ENCODE measurements around the gene DTWD2. TPM values are rescaled to one million over a fixed set of nuclear protein-coding genes. Genes with fewer than 3 reads are reported as not detected.

The DTWD2 gene
- total RNA-seq, 4 donors from 2014 or later, result 17.6 to 37.8 (median 28.8) TPM

DNA sequence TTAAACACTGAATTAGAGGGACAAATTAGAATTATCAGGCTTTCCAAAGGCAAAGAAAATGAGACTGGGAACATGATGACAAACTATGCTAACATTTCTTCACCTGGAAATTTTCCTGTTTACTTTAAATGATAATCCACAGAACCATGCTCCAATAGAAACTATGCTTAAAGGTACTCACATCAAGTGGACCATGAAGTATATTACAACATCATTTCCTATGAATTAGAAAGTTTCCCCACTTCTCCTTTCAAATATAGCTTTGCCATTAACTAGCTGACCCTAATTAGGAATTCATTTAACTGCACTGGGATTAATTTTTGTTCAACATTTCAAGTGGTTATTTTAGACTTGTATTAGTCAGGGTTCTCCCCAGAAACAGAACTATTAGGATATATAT lies 81.4 kb downstream of the DTWD2 start:
- DNase-seq, result no peak
- no peak overlapping the region for H3K4me3 ChIP-seq (replicated peaks in 1 of 3)
- H3K4me1 ChIP-seq, result no peaks in the 10 kb centered on the region
- TF ChIP-seq CTCF (IDR thresholded peaks at IDR 0.05) (no peak), POLR2A (IDR thresholded peaks at IDR 0.05) (no peak)
- no peaks in the 10 kb centered on the region for H3K36me3 ChIP-seq
- H3K27me3 ChIP-seq, result no peaks in the 10 kb centered on the region
- intact Hi-C loops (cut with DNase I), result no loop called here
- H3K9me3 ChIP-seq, result no peaks in the 10 kb centered on the region
- no peak overlapping the region for H3K27ac ChIP-seq

- TF ChIP-seq POLR2A (IDR thresholded peaks at IDR 0.05), result no peak
- TF ChIP-seq CTCF (IDR thresholded peaks at IDR 0.05), result no peak
- Histone ChIP-seq H3K4me1 (no peaks in the 10 kb centered on the region), H3K27me3 (no peaks in the 10 kb centered on the region), H3K4me3 (replicated peaks in 1 of 3) (no peak overlapping the region), H3K27ac (no peak overlapping the region), H3K36me3 (no peaks in the 10 kb centered on the region), H3K9me3 (no peaks in the 10 kb centered on the region)
- WGBS, 2 donors, result 95 to 96% methylated on average over 1 of the region's 1 CpG
- intact Hi-C loops (cut with DNase I), result no loop called here
- DNase-seq, result no peak
These were observed 83.2 kb downstream of the DTWD2 start for GRCh38 chr5:118905196-118905595.

DNA sequence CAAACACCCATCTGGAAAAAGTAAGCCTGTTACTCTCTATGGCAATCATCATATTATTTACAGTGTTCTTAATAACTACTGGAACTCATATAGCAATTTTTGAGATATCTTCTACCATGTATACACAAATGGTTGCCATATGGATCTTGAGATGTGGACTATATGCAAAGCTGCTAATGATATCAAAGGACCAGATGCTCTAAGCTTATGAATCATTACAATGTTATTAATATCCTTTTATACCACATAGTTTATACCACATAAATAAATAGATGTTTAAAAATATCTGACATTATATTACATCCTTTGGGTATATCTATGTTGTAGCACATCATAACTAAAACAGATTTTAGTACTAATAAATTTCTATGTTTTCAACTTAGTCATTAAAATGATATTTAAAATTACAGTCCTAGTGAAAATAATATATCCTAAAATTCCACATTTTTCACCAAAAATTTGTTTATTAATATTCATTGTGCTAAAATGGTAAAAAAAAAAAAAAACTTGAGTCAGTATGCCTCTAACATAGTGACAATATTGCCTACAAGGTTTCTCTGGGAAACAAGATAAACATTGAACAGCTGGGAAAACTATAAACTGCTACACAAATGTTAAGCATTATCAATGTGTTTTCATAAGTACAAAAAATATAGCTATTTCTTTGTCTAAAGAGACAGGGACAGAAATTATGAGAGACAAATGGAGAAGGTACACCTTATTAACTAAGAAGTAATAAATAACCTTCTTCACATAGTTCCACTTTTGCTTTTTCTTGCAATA lies 85.5 kb downstream of the DTWD2 start:
- Histone ChIP-seq H3K4me1 (no peaks in the 10 kb centered on the region), H3K27me3 (no peaks in the 10 kb centered on the region), H3K27ac (no peak overlapping the region), H3K4me3 (replicated peaks in 1 of 3) (no peak overlapping the region), H3K36me3 (no peaks in the 10 kb centered on the region), H3K9me3 (no peaks in the 10 kb centered on the region)
- intact Hi-C loops (cut with DNase I), result no loop called here
- TF ChIP-seq CTCF (IDR thresholded peaks at IDR 0.05) (no peak), POLR2A (IDR thresholded peaks at IDR 0.05) (no peak)
- no peak for DNase-seq

- no peak for TF ChIP-seq CTCF (IDR thresholded peaks at IDR 0.05)
- no peak for TF ChIP-seq POLR2A (IDR thresholded peaks at IDR 0.05)
- H3K9me3 ChIP-seq, result no peaks in the 10 kb centered on the region
- intact Hi-C loops (cut with DNase I), result no loop called here
- H3K4me1 ChIP-seq, result no peaks in the 10 kb centered on the region
- 80 to 87% methylated on average over 1 of the region's 1 CpG for WGBS, 2 donors
- no peaks in the 10 kb centered on the region for H3K36me3 ChIP-seq
- no peaks in the 10 kb centered on the region for H3K27me3 ChIP-seq
- no peak for DNase-seq
- H3K4me3 ChIP-seq (replicated peaks in 1 of 3), result no peak overlapping the region
- no peak overlapping the region for H3K27ac ChIP-seq
These were observed 93.6 kb downstream of the DTWD2 start for GRCh38 chr5:118894709-118895108.

DNA sequence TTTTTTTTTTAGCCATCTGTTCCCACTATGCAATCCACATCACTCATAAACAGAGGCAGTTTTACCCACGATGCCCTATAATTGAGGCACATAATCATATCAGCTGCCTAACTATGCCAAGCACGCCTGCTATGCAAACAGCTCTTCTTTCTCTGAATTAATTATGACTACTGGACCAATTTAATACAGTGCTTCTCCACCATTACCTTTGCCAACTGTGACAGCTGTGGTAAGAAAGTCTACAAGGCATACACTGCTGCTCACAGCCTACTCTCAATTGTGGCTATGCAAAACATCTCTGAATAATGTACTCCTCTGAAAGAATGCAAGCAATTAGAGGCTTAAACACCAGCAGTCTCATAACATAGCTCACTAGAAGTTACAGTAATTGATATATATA lies 97.1 kb downstream of the DTWD2 start:
- DNase-seq, result no peak
- Histone ChIP-seq H3K4me3 (replicated peaks in 1 of 3) (no peak overlapping the region), H3K9me3 (no peaks in the 10 kb centered on the region), H3K27ac (no peak overlapping the region), H3K27me3 (no peaks in the 10 kb centered on the region), H3K36me3 (no peaks in the 10 kb centered on the region), H3K4me1 (no peaks in the 10 kb centered on the region)
- 94 to 96% methylated on average over 2 of the region's 2 CpGs for WGBS, 2 donors
- no peak for TF ChIP-seq CTCF (IDR thresholded peaks at IDR 0.05)
- no peak for TF ChIP-seq POLR2A (IDR thresholded peaks at IDR 0.05)
- intact Hi-C loops (cut with DNase I), result no loop called here
